ENCODE results near the gene RARG. TPM values are rescaled to one million over a fixed set of nuclear protein-coding genes. Genes with fewer than 3 reads are reported as not detected.

RARG gene
- total RNA-seq, 1 experiment from 2014 or later: 62.0 TPM

DNA sequence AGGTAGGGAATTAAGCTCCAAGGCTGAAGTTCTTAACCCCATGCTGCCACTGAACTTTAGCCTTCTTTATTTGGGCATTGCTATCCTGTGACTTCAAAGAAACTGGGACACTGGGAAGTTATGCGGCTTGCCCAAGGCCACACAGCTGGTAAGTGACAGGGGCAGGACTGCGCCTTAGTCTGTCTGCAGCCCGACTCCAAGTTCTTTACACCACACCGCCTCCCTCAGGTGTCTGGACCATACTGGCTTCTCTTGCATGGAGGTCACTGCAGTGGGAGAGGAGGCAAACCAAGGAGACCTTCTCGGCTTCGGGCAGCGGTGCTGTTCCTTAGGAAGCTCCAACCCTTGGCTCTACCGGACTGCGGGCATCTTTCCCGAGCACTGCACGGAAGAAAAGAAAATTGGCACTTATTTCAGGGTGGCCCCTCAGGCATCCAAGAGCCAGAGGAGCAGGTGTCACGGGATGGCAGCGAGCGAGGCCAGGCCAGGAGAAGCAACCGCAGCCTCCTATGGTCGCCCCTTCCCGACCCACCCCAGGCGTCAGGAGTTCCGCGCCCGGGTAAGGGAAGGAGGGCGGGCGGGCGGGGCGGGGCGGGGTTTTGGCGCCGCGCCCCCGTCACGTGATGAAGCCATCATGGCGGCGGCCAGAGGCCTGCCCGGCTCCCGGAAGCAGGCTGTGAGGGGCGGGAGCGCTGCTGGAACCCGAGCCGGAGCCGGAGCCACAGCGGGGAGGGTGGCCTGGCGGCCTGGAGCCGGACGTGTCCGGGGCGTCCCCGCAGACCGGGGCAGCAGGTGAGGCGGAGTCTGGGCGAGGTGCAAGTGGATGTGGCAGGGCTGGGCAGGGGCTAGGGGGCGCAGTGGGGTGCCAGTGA is 19.7 kb upstream of the RARG start:
- ATAC-seq: peak; percentile 83
- TF ChIP-seq EZH2phosphoT487 (IDR thresholded peaks at IDR 0.05; ENCODE audit: borderline replicate concordance, low read length): no peak
- TF ChIP-seq, protein P1, sequence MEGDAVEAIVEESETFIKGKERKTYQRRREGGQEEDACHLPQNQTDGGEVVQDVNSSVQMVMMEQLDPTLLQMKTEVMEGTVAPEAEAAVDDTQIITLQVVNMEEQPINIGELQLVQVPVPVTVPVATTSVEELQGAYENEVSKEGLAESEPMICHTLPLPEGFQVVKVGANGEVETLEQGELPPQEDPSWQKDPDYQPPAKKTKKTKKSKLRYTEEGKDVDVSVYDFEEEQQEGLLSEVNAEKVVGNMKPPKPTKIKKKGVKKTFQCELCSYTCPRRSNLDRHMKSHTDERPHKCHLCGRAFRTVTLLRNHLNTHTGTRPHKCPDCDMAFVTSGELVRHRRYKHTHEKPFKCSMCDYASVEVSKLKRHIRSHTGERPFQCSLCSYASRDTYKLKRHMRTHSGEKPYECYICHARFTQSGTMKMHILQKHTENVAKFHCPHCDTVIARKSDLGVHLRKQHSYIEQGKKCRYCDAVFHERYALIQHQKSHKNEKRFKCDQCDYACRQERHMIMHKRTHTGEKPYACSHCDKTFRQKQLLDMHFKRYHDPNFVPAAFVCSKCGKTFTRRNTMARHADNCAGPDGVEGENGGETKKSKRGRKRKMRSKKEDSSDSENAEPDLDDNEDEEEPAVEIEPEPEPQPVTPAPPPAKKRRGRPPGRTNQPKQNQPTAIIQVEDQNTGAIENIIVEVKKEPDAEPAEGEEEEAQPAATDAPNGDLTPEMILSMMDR (conservative IDR thresholded peaks at IDR 0.05; ENCODE audit: low read depth, low read length): peak; percentile 52
- no peak for TF ChIP-seq EZH2 (IDR thresholded peaks at IDR 0.05; ENCODE audit: low read length, unreplicated experiment)

DNA sequence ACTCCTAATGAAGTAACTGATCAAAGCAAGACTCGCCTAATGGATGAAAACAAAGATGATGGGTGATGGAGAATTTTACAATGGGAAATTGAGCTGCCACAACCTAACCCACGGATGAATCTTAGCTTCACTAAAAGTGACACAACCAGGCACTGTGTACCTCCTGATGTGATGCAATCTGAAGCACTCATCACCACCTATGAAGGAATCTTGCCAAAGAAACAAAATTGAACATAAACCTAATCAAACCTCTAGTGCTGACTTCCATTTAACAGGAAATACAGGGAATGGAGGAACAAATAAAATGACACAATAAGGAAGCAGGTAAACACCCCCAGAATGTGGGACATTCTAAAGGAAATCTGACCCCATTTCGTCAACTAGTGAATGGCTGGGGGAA is 13.3 kb upstream of the RARG start:
- Histone ChIP-seq H3K36me3 (ENCODE audit: low read depth, low read length) (no peaks in the 10 kb centered on the region), H3F3A (ENCODE audit: low read length, unreplicated experiment) (no peaks in the 10 kb centered on the region), H3K27me3 (ENCODE audit: low read length) (no peaks in the 10 kb centered on the region), H3K4me3 (ENCODE audit: low read length) (no peak overlapping the region), H3K9ac (ENCODE audit: low read length) (no peak overlapping the region), H4K20me1 (ENCODE audit: low read length) (no peaks in the 10 kb centered on the region), H3K9me3 (ENCODE audit: low read length) (no peaks in the 10 kb centered on the region), H3K79me2 (ENCODE audit: low read length) (no peaks in the 10 kb centered on the region), H3K27ac (ENCODE audit: low read length) (no peak overlapping the region), H2AFZ (ENCODE audit: low read length) (no peak overlapping the region), H3K4me2 (ENCODE audit: low read length) (no peak overlapping the region), H3K9me2 (replicated peaks; ENCODE audit: low read length) (no peaks in the 10 kb centered on the region), H3K4me1 (ENCODE audit: insufficient read depth, low read length) (no peaks in the 10 kb centered on the region)
- ChIA-PET CTCF (no interaction called here), POLR2A (ENCODE audit: unreplicated experiment) (no interaction called here)
- no peak for TF ChIP-seq EZH2 (IDR thresholded peaks at IDR 0.05; ENCODE audit: low read length, unreplicated experiment)
- TF ChIP-seq, protein P1 (conservative IDR thresholded peaks at IDR 0.05; ENCODE audit: low read depth, low read length): no peak
- no peak for TF ChIP-seq EZH2phosphoT487 (IDR thresholded peaks at IDR 0.05; ENCODE audit: borderline replicate concordance, low read length)
- ATAC-seq (no peak), DNase-seq (no peak)
- BruUV-seq (replicated peaks): no TSS peak
- intact Hi-C loops (cut with micrococcal nuclease): no loop called here

More for the DNA sequence above, 19.7 kb upstream of the RARG start:
- H3K4me3 ChIP-seq (ENCODE audit: low read length): peak overlapping the region; percentile 99
- H3K79me2 ChIP-seq (ENCODE audit: low read length): peaks cover 22% of the 10 kb centered on the region
- no peaks in the 10 kb centered on the region for H4K20me1 ChIP-seq (ENCODE audit: low read length)
- peak overlapping the region; percentile 97 for H3K4me2 ChIP-seq (ENCODE audit: low read length)
- H3K9me2 ChIP-seq (replicated peaks; ENCODE audit: low read length): no peaks in the 10 kb centered on the region
- no peaks in the 10 kb centered on the region for H3F3A ChIP-seq (ENCODE audit: low read length, unreplicated experiment)
- no peaks in the 10 kb centered on the region for H3K9me3 ChIP-seq (ENCODE audit: low read length)
- CTCF ChIA-PET: interaction anchor here (0.5 to 1.2 kb wide), 2 partner anchors 38 to 45 kb away, joined by 4 to 10 read pairs; partner anchors contain the start of gene ITGB7
- H2AFZ ChIP-seq (ENCODE audit: low read length): peak overlapping the region; percentile 97
- H3K9ac ChIP-seq (ENCODE audit: low read length): peak overlapping the region; percentile 96
- POLR2A ChIA-PET (ENCODE audit: unreplicated experiment): no interaction called here
- intact Hi-C loops (cut with micrococcal nuclease): loop anchor here (2.0 kb wide), 2 partner anchors 17 to 39 kb away; partner anchors contain the start of gene ESPL1
- H3K36me3 ChIP-seq (ENCODE audit: low read depth, low read length): peaks cover 4% of the 10 kb centered on the region; the same call in 1 of the 2 replicates
- peak overlapping the region; percentile 84 for H3K27ac ChIP-seq (ENCODE audit: low read length)
- peak; percentile 80 for DNase-seq
- peaks cover 19% of the 10 kb centered on the region for H3K4me1 ChIP-seq (ENCODE audit: insufficient read depth, low read length)
- TSS peak; percentile 92 for BruUV-seq (replicated peaks)
- no peaks in the 10 kb centered on the region for H3K27me3 ChIP-seq (ENCODE audit: low read length)

- Histone ChIP-seq H3K79me2 (ENCODE audit: low read length) (no peaks in the 10 kb centered on the region), H2AFZ (ENCODE audit: low read length) (no peak overlapping the region), H3K4me1 (ENCODE audit: insufficient read depth, low read length) (no peaks in the 10 kb centered on the region), H3K4me3 (ENCODE audit: low read length) (no peak overlapping the region), H3K27me3 (ENCODE audit: low read length) (no peaks in the 10 kb centered on the region), H3K27ac (ENCODE audit: low read length) (no peak overlapping the region), H3F3A (ENCODE audit: low read length, unreplicated experiment) (no peaks in the 10 kb centered on the region), H3K4me2 (ENCODE audit: low read length) (no peak overlapping the region), H3K9me2 (replicated peaks; ENCODE audit: low read length) (no peaks in the 10 kb centered on the region), H4K20me1 (ENCODE audit: low read length) (no peaks in the 10 kb centered on the region), H3K9ac (ENCODE audit: low read length) (no peak overlapping the region), H3K36me3 (ENCODE audit: low read depth, low read length) (no peaks in the 10 kb centered on the region), H3K9me3 (ENCODE audit: low read length) (no peaks in the 10 kb centered on the region)
- BruUV-seq (replicated peaks): no TSS peak
- ChIA-PET POLR2A (ENCODE audit: unreplicated experiment) (no interaction called here), CTCF (no interaction called here)
- intact Hi-C loops (cut with micrococcal nuclease): no loop called here
- no peak for ATAC-seq
- no peak for DNase-seq
- TF ChIP-seq EZH2phosphoT487 (IDR thresholded peaks at IDR 0.05; ENCODE audit: borderline replicate concordance, low read length) (no peak), EZH2 (IDR thresholded peaks at IDR 0.05; ENCODE audit: low read length, unreplicated experiment) (no peak)
- TF ChIP-seq, protein P1 (conservative IDR thresholded peaks at IDR 0.05; ENCODE audit: low read depth, low read length): no peak
Measured at GRCh38 chr12:53244337-53244736, 12.3 kb upstream of the RARG start.

Data from PC-3 (cell line).